Nephron progenitor cell (in vitro differentiated cells): ENCODE data around the gene ALG14.

Experiments used
- DNase-seq: peaks from one replicate; pipeline ENCODE4 v3.0.0; 2021
- H3K27ac Mint-ChIP-seq: 2 replicates; pipeline ENCODE4 v1.8.0; 2021; ENCODE audit warnings: mild to moderate bottlenecking, moderate library complexity, mixed read lengths
- H3K27me3 Mint-ChIP-seq: 2 replicates; pipeline ENCODE4 v1.8.0; 2021; ENCODE audit warnings: mild to moderate bottlenecking, low read depth, mixed read lengths; ENCODE audit not compliant: poor library complexity
- H3K36me3 Mint-ChIP-seq: 2 replicates; pipeline ENCODE4 v1.8.0; 2021; ENCODE audit warnings: low read depth, mixed read lengths
- H3K4me1 Mint-ChIP-seq: 2 replicates; pipeline ENCODE4 v1.8.0; 2021; ENCODE audit warnings: mixed read lengths
- H3K4me3 Mint-ChIP-seq: 2 replicates; pipeline ENCODE4 v1.8.0; 2021; ENCODE audit warnings: mild to moderate bottlenecking, moderate library complexity, mixed read lengths
- H3K9me3 Mint-ChIP-seq: 2 replicates; pipeline ENCODE4 v1.8.0; 2021; ENCODE audit warnings: mild to moderate bottlenecking, moderate library complexity, mixed read lengths
- CTCF ChIP-seq: fragments of 200-600 bp; sonication (generic); IDR thresholded peaks from 2 replicates; pipeline ENCODE4 v1.5.0; 2021; ENCODE audit warnings: antibody characterized with exemption

Gene ALG14

DNA sequence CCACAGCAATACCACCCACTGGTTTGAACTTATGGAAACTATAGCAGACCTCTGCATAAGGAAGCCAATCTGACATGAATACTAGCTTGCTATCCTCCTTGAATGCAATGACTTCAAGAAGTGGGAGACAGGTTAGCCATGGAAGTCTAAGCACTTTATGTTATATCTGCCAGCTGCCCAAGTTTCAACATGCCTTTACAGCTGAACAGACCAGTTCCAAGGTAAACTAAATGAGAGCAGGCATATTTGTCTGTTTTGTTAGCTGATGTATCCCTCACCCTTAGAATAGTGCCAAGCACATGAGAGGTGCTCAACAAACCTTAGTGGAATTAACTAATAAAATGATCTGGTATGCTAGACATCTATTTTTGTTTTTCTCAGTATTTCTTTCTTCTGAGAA is 65.1 kb downstream of the ALG14 start:
- DNase-seq = no peak
- no peak overlapping the region for H3K4me3 Mint-ChIP-seq
- peaks cover 4% of the 10 kb centered on the region for H3K27me3 Mint-ChIP-seq
- no peak overlapping the region for H3K27ac Mint-ChIP-seq
- no peaks in the 10 kb centered on the region for H3K9me3 Mint-ChIP-seq
- H3K4me1 Mint-ChIP-seq = peaks cover 4% of the 10 kb centered on the region
- no peaks in the 10 kb centered on the region for H3K36me3 Mint-ChIP-seq
- TF ChIP-seq CTCF = no peak

DNA sequence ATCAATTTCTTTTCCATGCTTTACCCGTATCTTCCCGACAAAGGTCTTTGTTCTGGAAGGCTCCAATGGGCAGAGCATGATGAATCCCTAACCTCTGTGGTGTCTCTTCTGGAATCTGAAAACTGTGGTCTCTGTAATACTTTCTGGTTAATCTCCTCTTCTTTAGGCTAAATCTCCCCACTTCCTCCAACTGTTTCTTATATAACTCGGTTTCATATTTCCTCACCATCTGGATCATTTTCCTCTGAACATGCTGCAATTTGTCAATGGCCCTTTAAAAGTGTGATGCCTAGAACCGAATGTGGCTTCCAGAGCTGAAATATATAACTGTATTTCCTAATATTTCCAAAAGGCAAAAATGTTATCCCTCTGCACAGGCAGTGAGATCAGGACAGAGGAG is 66.1 kb downstream of the ALG14 start:
- H3K4me1 Mint-ChIP-seq = peaks cover 14% of the 10 kb centered on the region
- DNase-seq = no peak
- H3K27me3 Mint-ChIP-seq = peaks cover 4% of the 10 kb centered on the region
- no peaks in the 10 kb centered on the region for H3K36me3 Mint-ChIP-seq
- no peak for TF ChIP-seq CTCF
- no peak overlapping the region for H3K27ac Mint-ChIP-seq
- H3K9me3 Mint-ChIP-seq = no peaks in the 10 kb centered on the region
- H3K4me3 Mint-ChIP-seq = no peak overlapping the region

GRCh38 chr1:95005584-95005983 is 67.2 kb downstream of the ALG14 start:
- H3K4me1 Mint-ChIP-seq = peaks cover 16% of the 10 kb centered on the region
- no peaks in the 10 kb centered on the region for H3K36me3 Mint-ChIP-seq
- no peak overlapping the region for H3K27ac Mint-ChIP-seq
- H3K9me3 Mint-ChIP-seq = no peaks in the 10 kb centered on the region
- DNase-seq = no peak
- H3K4me3 Mint-ChIP-seq = no peak overlapping the region
- H3K27me3 Mint-ChIP-seq = peaks cover 4% of the 10 kb centered on the region
- no peak for TF ChIP-seq CTCF

DNA sequence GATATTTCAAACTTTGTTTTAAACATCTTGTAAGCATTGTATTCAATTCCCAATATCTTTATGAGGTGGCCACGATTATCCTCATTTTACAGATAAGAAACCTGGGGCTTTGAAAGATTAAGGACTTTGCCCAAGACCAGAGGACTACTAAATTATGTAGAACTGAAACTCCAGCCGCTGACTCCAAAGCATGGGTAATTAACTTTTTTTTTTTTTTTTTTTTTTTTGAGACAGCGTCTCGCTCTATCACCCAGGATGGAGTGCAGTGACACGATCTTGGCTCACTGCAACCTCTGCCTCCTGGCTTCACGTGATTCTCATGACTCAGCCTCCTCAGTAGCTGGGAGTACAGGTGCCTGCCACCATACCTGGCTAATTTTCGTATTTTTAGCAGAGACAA is 68.7 kb downstream of the ALG14 start:
- H3K36me3 Mint-ChIP-seq = no peaks in the 10 kb centered on the region
- peaks cover 4% of the 10 kb centered on the region for H3K27me3 Mint-ChIP-seq
- H3K27ac Mint-ChIP-seq = no peak overlapping the region
- TF ChIP-seq CTCF = no peak
- no peak for DNase-seq
- no peaks in the 10 kb centered on the region for H3K9me3 Mint-ChIP-seq
- no peak overlapping the region for H3K4me3 Mint-ChIP-seq
- peaks cover 26% of the 10 kb centered on the region for H3K4me1 Mint-ChIP-seq

- Mint-ChIP-seq H3K4me3 (no peak overlapping the region), H3K27ac (no peak overlapping the region), H3K4me1 (peaks cover 26% of the 10 kb centered on the region)
Measured at GRCh38 chr1:95003433-95003738, 69.4 kb downstream of the ALG14 start.

More at GRCh38 chr1:95003433-95003738, 69.4 kb downstream of the ALG14 start:
- TF ChIP-seq CTCF = no peak
- DNase-seq = no peak
- no peaks in the 10 kb centered on the region for H3K9me3 Mint-ChIP-seq
- H3K27me3 Mint-ChIP-seq = no peaks in the 10 kb centered on the region
- no peaks in the 10 kb centered on the region for H3K36me3 Mint-ChIP-seq
